ENCODE data around the gene SPATA2.
"Not testable (repeated sequence)": the region's sequence is repeated elsewhere in the genome, so short reads cannot be mapped to it uniquely, and the experiment has no call there.

The SPATA2 gene

DNA sequence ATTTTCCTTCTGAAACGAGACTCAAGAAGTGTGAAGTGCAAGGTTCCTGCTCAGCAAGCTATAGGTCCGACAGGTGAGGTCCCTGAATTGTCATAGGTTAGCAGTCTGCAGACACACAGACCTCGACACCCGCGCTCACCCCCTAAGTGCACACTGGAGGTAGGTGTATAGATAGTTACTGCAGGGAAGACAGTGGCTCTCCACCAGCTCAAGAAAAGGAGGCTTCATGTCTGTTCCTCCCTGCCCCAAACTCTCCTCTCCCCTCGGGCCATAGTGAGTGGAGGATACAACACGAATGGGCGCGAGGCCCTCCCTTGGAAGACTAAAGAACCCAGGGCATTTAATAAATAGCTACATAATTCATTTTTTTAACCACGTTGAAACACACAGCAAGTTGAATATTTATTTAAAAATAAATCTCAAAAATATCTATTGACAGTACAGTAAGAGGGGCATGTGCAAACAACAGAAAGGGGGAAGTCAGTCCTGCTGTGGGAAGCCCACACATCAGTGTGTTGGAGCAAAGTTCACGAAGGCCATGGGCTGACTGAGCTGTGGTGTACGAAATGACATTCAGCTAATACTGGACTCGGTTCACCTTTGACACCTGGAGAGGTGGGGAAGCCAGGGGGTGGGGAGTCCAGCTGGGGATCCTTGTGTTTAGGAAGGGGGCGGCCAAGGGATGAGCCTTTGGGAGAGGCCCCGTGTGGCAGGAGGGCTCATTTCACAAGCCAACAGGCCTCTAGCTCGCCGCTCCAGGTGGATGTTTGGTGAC is 10.7 kb downstream of the SPATA2 start:
- no peak for DNase-seq (ENCODE audit: low read depth, low spot score)

DNA sequence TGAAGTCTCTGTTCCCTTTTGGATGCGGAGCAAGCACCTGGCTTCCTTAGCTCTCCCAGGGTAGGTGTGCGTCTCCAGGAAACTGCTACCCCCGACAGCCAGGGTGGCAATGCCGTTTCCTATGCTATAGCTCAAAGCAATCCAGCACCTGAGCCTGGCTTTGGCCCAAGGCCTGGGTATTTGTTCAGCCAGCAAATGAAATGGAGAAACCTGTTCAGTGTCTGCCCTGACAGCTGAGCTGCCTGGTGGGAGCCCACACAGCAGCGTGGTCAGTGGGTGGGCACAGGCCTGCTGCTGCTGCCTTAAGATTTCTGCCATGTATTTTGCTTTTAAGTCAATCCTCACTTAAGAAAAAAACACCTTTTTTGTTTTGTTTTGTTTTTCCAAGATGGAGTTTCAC is 13.7 kb downstream of the SPATA2 start:
- no peak for DNase-seq (ENCODE audit: low read depth, low spot score)

DNA sequence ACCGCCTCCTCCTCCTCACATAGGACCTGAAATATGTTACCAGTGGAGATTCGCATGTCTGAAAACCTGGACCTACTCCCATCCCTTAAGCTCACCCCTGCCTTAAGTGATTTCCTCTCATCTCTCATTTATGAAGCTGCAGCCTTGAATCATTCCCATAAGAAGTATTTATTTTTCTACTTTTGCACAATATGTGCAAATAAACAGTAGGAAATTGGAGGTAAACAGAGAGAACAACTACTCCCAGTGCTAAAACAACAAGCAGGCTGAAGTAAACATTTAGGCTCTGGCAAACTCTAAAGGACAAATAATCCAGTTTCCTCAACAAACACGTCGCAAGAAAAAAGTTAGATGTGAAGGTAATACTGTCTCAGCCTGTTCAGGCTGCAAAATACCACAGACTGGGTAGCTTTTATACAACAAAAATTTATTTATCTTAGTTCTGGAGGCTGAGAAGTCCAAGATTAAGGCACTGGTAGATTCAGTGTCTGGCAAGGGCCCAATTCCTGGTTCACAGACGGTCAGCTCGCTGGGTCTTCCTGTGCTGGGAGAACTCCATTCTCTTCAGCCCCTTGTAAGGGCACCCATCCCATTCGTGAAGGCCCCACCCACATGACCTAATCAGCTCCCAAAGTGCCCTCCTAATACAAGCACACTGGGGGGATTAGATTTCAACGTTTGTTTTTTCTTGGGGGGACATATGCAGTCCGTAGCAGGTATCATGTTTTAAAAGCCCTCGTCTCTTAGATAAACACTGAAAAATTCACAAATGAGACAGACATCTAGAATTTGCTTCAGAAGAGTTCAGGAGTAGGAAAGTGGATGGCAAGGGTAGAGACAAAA is 15.6 kb downstream of the SPATA2 start:
- no peak for DNase-seq (ENCODE audit: low read depth, low spot score)

DNA sequence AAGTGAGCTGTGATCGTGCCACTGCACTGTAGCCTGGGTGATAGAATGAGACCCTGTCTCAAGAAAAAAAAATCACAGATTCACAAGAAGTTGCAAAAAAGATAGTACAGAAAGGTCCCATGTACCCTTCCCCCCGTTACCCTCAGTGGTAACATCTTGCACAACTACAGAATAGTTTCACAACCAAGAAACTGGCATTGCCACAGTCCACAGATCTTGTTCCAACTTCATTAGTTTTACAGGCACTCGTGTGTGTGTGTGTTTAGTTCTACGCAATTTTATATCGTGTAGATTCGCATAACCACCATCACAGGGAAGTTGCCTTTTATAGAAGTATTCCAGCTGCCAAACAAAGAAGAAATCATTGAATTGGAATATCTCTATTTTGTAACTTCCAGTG is 19.1 kb downstream of the SPATA2 start:
- DNase-seq (ENCODE audit: low read depth, low spot score) = no peak

- DNase-seq (ENCODE audit: low read depth, low spot score) = not testable (repeated sequence)
These were observed 19.7 kb downstream of the SPATA2 start for GRCh38 chr20:49895474-49896093.

DNA sequence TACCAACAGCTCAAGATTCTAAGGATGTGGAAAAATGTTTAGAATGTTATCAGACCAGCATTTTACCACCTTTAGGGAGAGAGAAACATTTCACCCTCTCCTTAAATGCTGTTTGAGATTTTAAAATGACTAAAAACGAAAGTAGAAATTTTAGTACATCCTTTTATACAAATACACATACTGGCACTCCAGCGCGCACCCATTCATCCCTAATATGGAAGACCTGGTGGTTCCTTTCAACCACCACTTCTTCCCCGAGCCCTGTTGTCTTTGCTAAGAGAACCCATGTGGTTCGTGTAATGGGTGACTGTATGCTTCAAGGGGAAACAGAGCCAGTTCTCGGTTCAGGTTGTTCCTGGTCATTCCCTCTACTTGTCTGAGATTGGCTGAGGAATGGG is 21.3 kb downstream of the SPATA2 start:
- no peak for DNase-seq (ENCODE audit: low read depth, low spot score)

- no peak for DNase-seq (ENCODE audit: low read depth, low spot score)
These were observed 21.9 kb downstream of the SPATA2 start for GRCh38 chr20:49893242-49894072.

- DNase-seq (ENCODE audit: low read depth, low spot score) = no peak
These were observed 22.5 kb downstream of the SPATA2 start for GRCh38 chr20:49892817-49893216.

DNA sequence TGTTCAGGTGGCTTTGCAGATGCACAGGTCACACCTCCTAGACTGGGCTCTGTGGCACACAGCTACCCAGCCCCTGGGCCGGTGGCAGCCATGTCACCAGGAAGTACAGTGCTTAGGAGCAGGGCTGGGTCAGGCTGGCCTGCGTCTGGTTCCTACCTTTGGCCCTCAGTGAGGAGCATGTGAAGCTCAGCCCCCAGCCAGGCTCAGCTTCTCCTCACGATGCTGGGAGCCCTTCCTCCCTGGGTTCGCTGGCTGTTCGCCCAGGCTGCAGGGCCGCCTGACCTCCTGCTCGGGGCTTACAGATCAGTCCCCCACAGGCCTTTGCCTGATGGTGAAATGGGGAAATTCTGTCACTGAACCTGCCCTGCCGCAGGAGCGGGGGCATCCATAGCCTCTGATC is 23.1 kb downstream of the SPATA2 start:
- no peak for DNase-seq (ENCODE audit: low read depth, low spot score)

- no peak for DNase-seq (ENCODE audit: low read depth, low spot score)
These were observed 23.7 kb downstream of the SPATA2 start for GRCh38 chr20:49891476-49892110.

- peak; percentile 34 for DNase-seq (ENCODE audit: low read depth, low spot score)
These were observed 24.6 kb downstream of the SPATA2 start for GRCh38 chr20:49890471-49891361.

DNA sequence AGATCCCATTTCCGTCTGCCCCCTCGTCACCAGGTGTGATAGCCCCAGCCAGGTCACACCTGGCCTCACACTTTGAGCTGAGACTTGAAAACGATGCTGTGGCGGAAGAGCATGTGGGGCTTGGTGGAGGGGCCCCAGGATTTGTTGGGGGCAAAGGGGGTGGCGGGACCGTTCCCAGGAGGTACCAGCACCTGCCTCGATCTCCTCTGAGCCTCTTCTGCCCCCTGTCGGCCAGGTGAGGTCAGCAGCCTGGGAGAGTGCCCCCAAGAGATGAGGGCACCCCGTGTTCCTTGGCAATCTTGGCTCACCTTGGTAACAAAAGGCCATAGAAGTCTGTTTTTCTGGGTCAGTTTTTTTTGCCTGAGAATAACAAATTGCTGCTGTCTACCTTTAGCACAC is 25.4 kb downstream of the SPATA2 start:
- DNase-seq (ENCODE audit: low read depth, low spot score) = no peak

DNA sequence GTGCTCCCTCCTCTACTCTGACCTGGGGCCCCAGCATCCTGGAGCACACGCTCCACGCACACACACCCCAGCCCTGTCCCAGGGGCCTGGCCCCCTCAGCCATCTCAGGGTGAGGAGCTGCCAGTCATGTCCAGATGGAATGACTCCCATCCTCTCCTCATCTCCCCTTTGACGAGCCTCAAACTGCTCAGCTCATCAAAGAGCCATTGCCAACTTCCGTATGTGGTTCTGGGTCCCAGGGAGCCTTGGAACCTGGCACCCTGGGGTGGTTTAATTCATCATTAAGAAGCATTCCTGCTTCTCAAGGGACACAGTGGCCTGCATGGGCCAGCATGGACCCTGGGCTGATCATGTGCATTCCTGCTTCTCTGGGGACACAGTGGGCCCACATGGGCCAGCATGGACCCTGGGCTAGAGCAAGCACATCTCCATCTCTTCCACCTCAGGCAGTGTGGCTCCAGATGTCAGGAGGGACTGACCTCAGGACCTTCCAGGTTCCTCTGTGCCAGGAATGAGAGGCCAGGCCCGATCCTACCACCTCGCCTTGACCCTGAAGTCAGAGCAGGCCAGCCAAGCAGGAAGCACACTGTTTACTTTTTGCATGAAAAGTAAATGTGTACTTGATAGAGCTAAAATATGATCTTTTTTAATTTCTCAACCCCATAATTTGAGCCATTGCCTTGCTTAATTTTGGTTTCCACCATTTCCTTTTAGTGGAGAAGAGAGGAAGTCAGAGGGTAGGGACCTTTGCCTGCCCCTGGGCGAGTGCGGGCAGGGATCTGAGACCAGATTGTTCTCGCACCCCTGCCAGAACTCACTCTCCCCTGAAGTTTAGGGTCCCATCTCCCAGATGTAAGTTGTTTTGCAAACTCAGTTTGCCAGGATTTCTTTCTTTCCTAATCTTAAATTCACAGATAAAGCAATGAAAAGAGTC is 26.1 kb downstream of the SPATA2 start:
- no peak for DNase-seq (ENCODE audit: low read depth, low spot score)

GRCh38 chr20:49888212-49889000 is 26.9 kb downstream of the SPATA2 start:
- DNase-seq (ENCODE audit: low read depth, low spot score) = peak; percentile 86

GRCh38 chr20:49887251-49888211 is 27.8 kb downstream of the SPATA2 start:
- peak; percentile 25 for DNase-seq (ENCODE audit: low read depth, low spot score)

DNA sequence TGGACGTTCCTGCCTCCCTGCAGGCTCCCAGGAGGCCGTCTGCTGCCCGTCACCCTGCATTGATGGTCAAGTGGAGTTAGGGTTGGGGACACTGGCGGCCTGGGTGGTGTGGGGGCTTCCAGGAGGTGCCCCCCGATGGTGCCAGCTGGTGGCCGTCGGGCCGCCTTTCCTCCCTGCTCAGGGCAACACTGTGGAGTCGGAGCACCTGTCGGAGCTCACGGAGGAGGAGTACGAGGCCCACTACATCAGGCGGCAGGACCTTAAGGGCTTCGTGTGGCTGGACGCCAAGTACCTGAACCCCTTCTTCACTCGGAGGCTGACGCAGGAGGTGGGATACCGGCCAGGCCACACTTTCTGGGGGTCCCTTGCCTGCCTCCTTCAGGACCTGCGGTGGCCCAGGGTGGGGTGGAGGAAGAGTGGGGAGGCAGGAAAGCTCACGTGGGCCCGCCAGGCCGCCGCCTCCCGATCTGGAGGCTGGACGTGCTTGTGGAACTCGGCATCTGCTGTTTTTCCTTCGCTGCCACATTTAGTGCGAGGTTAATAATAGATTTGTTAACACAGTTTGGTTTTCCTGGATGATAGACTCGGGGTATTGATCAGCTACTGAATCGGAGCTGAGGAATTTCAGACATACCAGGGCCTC is 28.6 kb downstream of the SPATA2 start:
- no peak for DNase-seq (ENCODE audit: low read depth, low spot score)
